WTC11 (cell line): ENCODE results near the gene FHIT.

Experiments
- TP53 ChIP-seq: sonication (generic); formaldehyde crosslinking; IDR thresholded peaks from 2 replicates; pipeline ENCODE4 v1.8.1; 2023; ENCODE audit warnings: mild to moderate bottlenecking, missing genetic modification reagents
- TF ChIP-seq, protein P1 (sequence below): fragments of 200-600 bp; IDR thresholded peaks from 2 replicates; pipeline ENCODE4 v1.8.0; 2022; ENCODE audit warnings: antibody characterized with exemption
- TF ChIP-seq, protein P2 (sequence below): sonication (generic); formaldehyde crosslinking; IDR thresholded peaks from 2 replicates; pipeline ENCODE4 v1.8.0; 2022; ENCODE audit warnings: missing genetic modification reagents
- TF ChIP-seq, protein P3 (sequence below): sonication (generic); formaldehyde crosslinking; IDR thresholded peaks from 2 replicates; pipeline ENCODE4 v1.8.0; 2022; ENCODE audit warnings: mild to moderate bottlenecking, missing genetic modification reagents

DNA sequence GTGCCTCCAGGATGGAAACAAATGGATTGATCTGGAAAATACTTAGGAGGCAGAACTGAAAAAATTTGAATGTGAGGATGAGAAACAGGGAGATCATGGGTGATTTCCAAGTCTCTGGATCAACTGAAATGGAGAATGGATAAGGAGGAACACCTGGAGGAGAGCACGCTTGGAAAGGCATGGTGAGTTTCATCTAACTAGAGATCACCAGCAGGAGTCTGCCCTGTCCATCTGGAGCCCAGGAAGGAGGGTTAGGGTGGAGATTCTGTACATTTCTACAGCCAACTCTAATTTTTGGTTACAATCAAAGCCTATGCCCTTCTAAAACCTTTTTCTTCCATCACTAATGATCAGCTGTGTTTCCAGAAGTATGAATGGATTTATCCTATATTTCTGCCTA, 1205.6 kb downstream of the FHIT start:
- TF ChIP-seq, protein P1, sequence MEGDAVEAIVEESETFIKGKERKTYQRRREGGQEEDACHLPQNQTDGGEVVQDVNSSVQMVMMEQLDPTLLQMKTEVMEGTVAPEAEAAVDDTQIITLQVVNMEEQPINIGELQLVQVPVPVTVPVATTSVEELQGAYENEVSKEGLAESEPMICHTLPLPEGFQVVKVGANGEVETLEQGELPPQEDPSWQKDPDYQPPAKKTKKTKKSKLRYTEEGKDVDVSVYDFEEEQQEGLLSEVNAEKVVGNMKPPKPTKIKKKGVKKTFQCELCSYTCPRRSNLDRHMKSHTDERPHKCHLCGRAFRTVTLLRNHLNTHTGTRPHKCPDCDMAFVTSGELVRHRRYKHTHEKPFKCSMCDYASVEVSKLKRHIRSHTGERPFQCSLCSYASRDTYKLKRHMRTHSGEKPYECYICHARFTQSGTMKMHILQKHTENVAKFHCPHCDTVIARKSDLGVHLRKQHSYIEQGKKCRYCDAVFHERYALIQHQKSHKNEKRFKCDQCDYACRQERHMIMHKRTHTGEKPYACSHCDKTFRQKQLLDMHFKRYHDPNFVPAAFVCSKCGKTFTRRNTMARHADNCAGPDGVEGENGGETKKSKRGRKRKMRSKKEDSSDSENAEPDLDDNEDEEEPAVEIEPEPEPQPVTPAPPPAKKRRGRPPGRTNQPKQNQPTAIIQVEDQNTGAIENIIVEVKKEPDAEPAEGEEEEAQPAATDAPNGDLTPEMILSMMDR = no peak
- TF ChIP-seq, protein P2, sequence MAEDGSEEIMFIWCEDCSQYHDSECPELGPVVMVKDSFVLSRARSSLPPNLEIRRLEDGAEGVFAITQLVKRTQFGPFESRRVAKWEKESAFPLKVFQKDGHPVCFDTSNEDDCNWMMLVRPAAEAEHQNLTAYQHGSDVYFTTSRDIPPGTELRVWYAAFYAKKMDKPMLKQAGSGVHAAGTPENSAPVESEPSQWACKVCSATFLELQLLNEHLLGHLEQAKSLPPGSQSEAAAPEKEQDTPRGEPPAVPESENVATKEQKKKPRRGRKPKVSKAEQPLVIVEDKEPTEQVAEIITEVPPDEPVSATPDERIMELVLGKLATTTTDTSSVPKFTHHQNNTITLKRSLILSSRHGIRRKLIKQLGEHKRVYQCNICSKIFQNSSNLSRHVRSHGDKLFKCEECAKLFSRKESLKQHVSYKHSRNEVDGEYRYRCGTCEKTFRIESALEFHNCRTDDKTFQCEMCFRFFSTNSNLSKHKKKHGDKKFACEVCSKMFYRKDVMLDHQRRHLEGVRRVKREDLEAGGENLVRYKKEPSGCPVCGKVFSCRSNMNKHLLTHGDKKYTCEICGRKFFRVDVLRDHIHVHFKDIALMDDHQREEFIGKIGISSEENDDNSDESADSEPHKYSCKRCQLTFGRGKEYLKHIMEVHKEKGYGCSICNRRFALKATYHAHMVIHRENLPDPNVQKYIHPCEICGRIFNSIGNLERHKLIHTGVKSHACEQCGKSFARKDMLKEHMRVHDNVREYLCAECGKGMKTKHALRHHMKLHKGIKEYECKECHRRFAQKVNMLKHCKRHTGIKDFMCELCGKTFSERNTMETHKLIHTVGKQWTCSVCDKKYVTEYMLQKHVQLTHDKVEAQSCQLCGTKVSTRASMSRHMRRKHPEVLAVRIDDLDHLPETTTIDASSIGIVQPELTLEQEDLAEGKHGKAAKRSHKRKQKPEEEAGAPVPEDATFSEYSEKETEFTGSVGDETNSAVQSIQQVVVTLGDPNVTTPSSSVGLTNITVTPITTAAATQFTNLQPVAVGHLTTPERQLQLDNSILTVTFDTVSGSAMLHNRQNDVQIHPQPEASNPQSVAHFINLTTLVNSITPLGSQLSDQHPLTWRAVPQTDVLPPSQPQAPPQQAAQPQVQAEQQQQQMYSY (CRISPR knock-in tag) = no peak
- TF ChIP-seq, protein P3, sequence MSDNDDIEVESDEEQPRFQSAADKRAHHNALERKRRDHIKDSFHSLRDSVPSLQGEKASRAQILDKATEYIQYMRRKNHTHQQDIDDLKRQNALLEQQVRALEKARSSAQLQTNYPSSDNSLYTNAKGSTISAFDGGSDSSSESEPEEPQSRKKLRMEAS (CRISPR knock-in tag) = no peak
- TF ChIP-seq TP53 (CRISPR knock-in tag) = no peak
